ENCODE data around the gene MSX1. TPM values are rescaled to one million over a fixed set of nuclear protein-coding genes. Genes with fewer than 3 reads are reported as not detected.
"Not testable (repeated sequence)": the region's sequence is repeated elsewhere in the genome, so short reads cannot be mapped to it uniquely, and the experiment has no call there.

MSX1 gene
- not detected in 2 replicates for total RNA-seq

- intact Hi-C loops (cut with micrococcal nuclease): loop anchor here (1.0 to 5.0 kb wide), 2 partner anchors 10 to 372 kb away; no protein-coding TSS in a partner anchor
Observed at GRCh38 chr4:4859325-4859798, at the start of gene MSX1. Gene MSX1 (plus strand): TSS chr4:4859665. CDS start chr4:4859900, 235 bp downstream.

GRCh38 chr4:4810092-4810774 is 49.2 kb upstream of the MSX1 start:
- intact Hi-C loops (cut with micrococcal nuclease): no loop called here

GRCh38 chr4:4810778-4811177 is 48.7 kb upstream of the MSX1 start:
- intact Hi-C loops (cut with micrococcal nuclease): no loop called here

GRCh38 chr4:4812145-4812794 is 47.2 kb upstream of the MSX1 start:
- intact Hi-C loops (cut with micrococcal nuclease): no loop called here

- intact Hi-C loops (cut with micrococcal nuclease): no loop called here
Observed at GRCh38 chr4:4818415-4819212, 40.9 kb upstream of the MSX1 start.

DNA sequence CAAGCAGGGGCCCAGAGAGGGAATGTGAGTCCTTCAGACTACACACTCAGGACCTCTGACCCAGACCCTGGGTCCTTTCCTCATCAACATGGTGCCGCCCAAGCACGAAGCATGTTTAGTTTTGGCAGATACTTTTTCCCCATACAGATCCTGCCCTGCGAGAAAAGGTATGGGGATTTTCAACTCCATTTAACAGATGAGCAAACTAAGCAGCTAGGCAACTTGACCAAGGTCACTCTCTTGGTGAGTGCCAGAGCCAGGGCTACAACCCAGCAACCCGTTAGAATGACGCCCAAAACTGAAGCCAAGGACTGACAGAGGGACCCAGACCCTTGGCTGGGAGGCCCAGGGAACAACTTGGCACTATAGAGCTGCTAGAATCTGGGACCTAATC is 40.3 kb upstream of the MSX1 start:
- intact Hi-C loops (cut with micrococcal nuclease): no loop called here

- intact Hi-C loops (cut with micrococcal nuclease): no loop called here
Observed at GRCh38 chr4:4820261-4820660, 39.2 kb upstream of the MSX1 start.

GRCh38 chr4:4820739-4821138 is 38.7 kb upstream of the MSX1 start:
- intact Hi-C loops (cut with micrococcal nuclease): no loop called here

DNA sequence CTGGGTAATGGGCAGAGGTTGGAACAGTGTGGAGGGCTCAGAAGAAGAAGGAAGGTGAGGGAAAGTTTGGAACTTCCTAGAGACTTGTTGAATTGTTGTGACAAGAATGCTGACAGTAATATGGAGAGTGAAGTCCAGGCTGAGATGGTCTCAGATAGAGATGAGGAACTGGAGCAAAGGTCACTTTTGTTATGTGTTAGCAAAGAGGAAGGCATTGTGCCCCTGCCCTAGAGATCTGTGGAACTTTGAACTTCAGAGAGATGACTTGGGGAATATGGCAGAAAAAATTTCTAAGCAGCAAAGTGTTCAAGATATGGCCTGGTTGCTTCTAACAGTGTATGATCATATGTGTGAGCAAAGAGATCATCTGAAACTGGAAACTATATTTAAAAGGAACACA is 37.9 kb upstream of the MSX1 start:
- intact Hi-C loops (cut with micrococcal nuclease): no loop called here

DNA sequence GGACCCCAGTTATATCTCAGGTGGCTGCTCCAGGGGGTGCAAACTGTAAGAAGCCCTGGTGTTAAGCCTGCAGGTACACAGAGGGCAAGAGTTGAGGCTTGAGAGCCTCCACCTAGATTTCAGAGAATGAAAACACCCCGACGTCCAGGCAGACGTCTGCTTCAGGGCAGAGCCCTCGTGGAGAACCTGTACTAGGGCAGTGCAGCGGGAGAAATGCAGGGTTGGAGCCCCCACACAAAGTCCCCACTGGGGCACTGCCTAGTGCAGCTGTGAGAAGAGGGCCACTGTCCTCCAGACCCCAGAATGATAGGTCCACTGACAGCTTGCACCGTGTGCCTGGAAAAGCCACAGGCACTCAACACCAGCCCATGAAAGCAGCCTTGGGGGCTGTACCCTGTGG is 37.2 kb upstream of the MSX1 start:
- intact Hi-C loops (cut with micrococcal nuclease): not testable (repeated sequence)

DNA sequence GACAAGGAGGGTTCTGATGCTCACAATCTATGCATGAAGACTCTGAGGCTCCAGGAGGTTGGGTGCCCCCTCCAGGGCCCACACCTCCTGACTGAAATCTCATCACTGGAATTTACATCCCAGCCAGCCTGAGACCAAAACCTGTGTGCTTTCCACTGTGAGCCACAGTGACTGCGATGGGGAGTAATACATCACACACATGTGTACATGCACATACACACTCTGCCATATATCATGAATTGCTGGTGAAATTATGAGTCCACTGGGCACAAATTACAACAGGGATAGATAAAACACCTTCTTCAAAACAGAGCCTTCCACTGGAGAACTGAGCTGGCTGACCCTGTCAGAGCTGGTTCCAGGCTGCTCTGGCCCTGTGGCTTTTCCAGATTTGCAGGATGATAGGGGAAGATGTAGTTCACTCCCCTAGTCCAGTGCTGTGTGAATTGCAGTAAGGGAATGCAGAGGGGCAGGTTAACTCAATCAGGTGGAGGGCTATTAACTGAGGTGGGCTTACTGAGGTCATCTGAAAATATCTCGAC is 35.8 kb upstream of the MSX1 start:
- intact Hi-C loops (cut with micrococcal nuclease): no loop called here

DNA sequence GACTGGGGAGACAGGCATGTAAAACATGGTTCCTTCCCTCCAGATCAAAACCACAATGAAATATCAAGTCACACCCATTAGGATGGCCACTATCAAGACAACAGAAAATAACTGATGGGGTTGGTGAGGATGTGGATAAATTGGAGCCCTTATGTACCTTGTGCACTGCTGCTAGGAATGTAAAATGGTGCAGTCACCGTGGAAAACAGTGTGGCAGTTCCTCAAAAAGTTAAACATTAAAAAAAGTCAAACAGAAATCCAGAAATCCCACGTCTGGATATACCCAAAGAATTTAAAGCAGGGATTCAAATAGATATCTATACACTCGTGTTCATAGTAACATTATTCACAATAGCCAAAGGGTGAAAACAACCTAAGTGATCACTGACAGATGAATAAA is 35.2 kb upstream of the MSX1 start:
- intact Hi-C loops (cut with micrococcal nuclease): no loop called here

DNA sequence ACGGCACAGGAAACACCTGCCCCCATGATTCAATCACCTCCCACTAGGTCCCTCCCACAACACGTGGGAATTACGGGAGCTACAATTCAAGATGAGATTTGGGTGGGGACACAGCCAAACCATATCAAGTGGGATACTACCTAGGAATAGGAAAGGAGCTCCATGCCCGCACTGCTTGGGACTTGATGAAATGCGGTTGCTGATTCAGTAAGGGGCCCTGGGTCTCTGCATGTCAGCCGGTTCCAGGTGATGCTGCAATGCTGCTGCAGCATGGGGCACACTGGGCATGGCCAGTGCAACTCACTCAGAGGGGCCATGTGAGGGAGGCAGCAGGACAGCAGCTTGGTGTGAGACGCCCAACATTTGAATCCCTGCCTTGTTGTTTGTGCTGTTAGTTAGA is 34.0 kb upstream of the MSX1 start:
- intact Hi-C loops (cut with micrococcal nuclease): no loop called here

DNA sequence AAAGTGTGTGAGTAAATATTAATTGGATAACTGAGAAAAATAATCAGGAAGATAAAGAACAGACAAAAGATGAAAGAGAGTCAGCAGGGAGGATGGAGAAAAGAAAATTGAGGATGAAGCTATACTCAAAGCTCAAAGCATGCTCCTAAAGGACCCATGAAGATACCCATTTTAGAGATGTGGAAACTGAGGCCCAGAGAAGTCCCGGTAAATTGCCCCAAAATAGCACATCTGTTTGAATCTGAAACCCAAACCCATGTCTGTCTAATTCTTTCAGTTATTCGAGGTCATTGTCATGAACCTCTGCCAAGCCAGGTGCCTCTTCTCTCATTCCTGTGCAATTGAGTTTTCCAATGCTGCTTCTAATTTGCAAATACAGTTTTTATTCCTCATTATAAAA is 29.6 kb upstream of the MSX1 start:
- intact Hi-C loops (cut with micrococcal nuclease): no loop called here

GRCh38 chr4:4831266-4831665 is 28.2 kb upstream of the MSX1 start:
- intact Hi-C loops (cut with micrococcal nuclease): no loop called here

DNA sequence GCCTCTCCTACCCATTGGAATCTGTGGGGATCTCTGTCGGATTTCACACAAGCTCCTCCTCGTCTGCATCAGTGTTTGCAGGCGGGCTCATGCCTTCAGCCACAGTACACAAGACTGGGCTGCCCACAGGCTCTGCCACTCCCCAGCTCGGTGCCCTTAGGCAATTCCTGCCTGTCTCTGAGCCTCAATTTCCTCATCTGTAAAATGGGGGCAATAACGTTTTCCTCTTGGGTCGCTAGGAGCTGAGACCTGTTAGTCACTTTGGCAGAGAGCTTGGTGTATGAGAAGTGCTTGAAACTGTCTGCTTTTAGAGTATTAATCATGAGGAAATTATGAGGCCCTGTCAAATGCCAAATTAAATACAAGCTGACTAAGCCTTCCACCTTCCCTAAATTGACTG is 27.6 kb upstream of the MSX1 start:
- intact Hi-C loops (cut with micrococcal nuclease): no loop called here

DNA sequence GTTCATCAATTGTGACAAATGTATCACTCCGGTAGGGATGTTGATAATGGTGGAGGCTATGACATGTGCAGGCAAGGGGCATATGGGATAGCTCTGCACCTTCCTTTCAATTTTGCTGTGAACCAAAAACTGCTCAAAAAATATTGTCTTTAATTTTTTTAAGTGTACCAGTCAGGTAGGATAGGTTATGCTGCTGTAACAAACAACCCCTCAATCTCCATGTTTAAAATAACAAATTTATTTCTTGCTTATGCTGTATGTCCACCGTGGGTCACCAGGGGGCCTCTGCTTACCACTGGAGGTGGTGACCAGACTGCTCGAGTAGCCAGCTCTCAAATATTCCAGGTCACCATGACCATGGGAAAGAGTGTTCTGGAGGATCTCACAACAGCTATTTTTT is 23.4 kb upstream of the MSX1 start:
- intact Hi-C loops (cut with micrococcal nuclease): no loop called here

GRCh38 chr4:4837316-4837715 is 22.1 kb upstream of the MSX1 start:
- intact Hi-C loops (cut with micrococcal nuclease): no loop called here

DNA sequence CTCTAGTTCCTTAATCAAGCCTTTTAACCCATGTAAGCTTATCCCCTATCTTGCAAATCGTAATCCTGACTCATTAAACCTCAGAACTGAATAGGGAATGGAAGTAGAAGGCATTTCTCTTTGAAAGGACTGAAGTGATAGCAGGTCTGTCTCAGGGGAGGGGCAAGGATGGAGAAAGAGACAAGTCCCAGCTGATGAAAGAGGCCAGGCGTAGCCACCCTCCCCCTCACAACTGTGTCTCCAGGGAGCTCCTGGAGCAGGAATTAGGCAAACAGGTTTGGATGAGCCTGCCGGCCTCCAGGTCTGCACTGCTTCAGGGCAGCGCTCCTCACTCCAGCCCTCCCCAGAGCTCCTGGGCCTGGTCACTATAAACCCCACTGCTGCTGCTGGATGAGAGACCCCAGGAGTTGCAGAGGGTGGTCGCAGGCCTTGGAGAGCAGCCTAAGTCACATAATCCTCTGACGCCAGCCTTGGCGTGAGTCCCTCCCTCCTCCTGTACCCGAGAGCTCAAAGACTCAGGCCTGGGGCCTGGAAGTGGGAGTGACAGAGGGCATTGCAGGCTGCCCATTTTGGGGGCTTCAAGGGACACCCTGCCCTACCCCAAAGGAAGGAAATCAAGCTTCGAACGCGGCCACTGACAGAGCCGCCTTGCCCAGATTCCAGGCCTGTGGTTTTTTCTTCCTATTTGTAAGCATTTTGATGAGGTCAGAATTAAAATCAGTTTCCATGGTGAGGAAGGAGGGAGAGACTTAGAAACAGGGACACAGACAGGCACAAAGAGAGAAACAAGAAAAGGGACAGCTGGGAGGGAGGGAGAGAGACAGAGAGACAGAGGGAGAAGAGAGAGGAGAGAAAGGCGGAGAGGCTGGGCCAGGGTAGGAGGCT is 21.2 kb upstream of the MSX1 start:
- intact Hi-C loops (cut with micrococcal nuclease): no loop called here

DNA sequence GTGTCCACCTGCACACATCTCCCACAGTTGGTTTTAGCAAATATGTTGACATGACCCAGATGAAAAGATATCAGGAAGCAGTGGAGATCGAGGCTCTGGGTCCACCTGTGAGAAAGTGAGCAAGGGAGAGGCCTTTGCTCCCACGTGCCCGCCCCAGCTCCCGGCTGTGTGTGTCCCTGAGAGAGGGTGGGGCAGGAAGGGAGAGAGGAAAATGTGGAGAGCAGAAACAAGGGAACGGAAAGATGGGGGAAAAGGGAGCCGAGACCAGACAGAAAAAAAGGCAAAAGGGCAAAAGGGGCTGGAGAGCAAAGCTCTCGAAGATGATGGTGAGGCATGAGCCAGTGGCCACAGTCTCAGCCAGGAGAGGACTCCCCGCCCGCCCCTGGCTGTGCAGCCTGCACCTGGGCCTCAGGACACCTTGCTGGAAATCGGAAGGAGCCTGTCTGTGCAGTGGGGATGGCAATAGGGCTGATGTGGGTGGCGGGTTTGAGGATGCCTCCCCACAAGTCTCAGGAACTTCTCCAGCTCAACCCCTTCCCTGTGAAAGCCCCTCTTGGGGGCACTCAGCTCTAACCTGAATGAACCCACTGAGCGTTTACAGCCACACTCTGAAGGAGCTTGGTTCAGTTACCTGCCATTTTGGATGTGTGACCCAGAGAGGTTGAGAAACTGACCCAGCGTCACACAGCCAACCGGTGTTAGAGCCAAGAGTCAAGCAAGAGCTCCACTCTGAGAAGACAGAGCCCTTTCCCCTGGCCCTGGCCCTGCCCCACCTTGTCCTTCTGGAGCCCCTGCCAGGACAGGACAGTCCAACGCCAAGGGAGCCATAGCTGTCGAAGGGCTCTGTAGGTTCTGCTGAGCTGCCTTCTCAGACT is 20.3 kb upstream of the MSX1 start:
- intact Hi-C loops (cut with micrococcal nuclease): no loop called here
